Ishikawa (cell line): ENCODE data around the gene USP47.

Experiments
- CEBPB ChIP-seq: IDR thresholded peaks from 2 replicates; pipeline ENCODE4 v1.6.1; 2012
- TAF1 ChIP-seq: IDR thresholded peaks from 2 replicates; pipeline ENCODE4 v1.6.1; 2012; ENCODE audit warnings: low read depth, mild to moderate bottlenecking

DNA sequence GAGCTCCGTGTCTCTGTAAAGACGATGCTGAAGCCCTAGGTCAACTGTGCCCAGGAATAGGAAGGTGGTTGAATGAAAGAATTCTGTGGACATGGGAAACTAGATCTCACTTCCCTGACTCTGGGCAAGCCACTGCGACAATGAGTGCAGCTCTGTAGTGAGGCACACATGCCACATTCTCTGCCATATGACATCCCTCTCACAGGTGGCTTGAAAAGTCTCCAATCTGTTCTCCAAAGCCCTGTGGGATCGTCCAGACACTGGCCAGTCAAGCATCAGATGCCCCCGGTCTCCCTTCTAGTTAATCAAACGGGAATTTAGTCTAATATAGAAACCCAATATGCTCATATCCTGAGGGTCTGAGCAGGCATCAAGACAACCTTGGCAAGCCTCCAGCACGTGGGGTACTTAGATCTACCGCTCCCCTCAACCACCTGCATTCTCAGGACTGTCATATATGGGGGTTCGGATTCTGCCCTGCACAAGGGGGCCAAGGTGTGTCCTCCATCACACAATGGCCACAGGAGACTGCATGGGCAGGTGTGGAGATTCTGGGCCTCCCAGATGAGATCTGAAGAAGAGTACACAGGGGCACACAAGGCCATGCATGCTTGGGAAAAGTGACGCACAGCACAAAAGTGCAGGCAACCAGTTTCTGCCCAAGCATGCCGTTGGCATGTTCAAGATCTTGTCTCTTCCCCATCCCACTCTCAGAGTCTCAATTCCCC is 154.7 kb downstream of the USP47 start:
- TF ChIP-seq CEBPB (no peak), TAF1 (no peak)
